GDM1 (cell line): ENCODE data around the gene RAE1.

ENCODE experiments used
- DNase-seq: peaks from one replicate; lab custom pipeline; 2025; lab: John Stamatoyannopoulos, UW

RAE1 gene

DNA sequence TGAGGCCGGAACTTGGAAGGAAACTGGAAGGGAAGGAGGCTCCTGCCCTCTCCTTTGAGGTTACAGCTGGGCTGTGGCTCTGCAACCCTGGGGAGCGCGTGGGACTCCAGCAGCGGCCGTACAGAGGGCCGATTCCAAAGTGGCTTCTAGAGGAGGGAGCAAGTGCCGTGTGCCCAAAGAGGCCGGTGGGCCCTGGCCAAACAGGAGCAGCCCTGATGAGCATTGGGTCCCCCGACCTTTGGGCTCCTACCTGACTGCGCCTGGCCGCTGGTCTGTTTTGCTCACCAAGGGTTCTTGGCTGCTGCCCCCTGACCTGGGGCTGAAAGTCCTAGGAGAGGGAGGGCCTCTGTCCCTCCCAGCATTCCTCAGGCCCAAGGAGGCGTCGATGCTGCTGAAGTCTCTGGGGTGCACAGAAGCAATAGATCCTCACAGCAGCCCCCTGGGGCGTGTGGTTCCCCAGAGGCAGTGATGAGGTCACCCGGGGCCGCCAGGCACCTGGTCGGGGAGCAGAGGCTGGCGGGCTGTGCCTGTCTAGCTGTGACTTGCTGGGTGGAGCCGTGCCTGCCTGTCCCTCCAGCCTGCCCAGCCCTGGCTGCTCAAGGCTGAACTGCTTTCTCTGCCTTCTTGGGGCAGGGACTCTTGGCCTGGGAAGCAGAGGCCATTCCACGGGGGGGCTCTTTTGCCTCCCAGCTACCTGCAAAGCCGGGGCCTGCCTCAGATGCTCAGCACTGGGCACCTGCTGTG lies 49.9 kb downstream of the RAE1 start:
- DNase-seq = no peak

DNA sequence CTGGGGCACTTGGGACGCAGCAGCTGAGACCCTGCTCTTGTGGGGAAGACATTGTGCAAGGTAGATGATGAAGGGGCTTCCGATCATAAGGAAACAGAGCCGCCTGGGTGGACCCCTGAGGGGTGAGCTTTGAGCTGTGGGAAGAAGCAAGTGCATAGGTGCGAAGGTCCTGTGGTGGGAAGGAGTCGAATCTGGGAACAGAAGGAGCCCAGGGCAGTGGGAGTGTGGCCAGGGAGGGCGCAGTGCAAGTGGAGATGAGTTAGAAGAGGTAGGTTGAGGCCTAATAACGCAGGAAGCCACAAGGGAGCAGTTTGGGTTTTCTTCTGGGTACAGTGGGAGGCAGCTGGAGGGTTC lies 50.5 kb downstream of the RAE1 start:
- DNase-seq = no peak

- DNase-seq = no peak
Observed at GRCh38 chr20:57402206-57403125, 51.4 kb downstream of the RAE1 start.

GRCh38 chr20:57403216-57403615 lies 52.2 kb downstream of the RAE1 start:
- no peak for DNase-seq

DNA sequence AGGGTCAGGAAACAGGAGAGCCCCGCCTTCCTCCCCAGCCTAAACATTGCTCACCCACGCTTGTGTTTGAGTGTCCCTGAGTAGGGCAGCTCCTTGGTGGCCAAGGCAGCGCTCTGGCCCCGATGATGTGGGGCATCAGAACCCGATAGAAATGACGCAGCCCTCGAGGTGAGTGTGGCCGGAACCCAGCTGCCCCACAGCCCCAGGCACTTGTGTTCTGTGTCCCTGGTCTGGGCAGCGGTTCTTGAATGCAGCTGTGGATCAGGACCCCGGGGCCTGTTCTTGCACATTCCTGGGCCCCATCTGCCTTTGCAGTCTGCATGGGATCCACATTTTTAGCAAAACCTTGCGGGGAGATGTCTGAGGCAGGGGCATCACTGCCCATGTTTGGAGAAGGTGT lies 53.0 kb downstream of the RAE1 start:
- no peak for DNase-seq

DNA sequence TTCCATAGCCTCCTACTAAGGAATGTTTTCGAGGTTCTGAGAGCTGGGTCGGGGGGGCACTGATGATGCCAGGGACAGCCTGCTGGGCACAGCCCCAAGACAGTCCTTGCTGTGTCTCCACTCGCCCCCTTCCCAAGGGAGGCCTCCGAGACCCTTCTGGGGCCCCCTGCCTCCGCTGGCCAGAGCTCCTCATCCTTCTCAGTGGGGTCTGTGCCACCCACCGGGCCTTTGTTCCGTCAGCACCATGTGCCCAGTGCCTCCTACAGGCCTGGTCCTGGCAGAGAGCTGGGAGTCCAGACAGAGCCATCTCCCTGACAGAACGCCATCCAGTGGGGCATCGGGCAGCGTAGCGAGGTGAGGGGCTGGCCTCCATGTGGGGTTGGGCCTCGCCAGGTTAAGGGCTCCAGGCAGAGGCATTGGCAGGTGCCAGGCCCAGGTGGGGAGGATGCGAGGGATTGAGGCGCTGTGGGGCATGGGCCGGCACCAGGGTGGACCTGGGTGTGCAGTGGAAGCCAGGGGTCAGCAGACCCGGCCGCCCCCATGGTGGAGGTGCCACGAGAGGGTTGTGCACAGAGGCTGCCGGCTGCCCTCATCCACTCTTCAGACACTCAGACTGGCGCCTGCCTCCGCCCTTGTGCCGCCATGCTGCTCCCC lies 53.5 kb downstream of the RAE1 start:
- DNase-seq = no peak

- DNase-seq = no peak
Observed at GRCh38 chr20:57405236-57406016, 54.4 kb downstream of the RAE1 start.

- DNase-seq = no peak
Observed at GRCh38 chr20:57407541-57407956, 56.5 kb downstream of the RAE1 start.

GRCh38 chr20:57408131-57408530 lies 57.1 kb downstream of the RAE1 start:
- DNase-seq = no peak

DNA sequence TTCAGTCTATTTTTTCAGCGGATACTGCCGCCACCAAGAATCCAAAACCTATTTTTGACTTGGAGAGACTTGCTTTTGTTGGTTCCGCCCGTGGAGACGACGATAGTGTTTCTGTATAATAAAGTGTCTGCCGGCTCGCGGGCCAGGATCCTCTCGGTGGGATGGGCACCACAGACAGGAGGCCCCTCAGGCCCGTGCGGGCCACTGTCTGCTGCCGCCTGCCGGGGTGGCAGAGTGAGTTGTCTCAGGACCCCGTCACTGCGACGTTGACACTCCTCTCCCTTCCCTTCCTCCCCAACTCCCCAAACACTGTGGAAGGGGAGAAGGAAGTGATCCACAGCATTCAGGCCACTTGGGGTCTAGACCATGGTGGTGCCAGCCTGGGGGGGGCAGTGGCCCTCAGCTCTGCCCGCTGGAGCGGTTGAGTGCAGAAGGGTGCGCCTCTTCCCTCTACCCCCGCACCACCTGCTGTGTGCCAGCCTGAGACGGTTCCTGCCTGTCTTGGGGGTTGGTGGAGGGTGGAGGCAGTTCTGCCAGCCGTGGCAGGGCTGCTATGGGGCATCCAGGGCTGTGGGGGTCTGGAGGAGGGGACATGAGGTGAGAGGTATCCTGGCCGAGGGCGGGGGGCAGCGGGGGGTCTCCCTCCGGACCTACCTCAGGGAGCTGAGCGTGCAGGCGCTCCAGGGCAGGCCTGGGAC lies 57.6 kb downstream of the RAE1 start:
- no peak for DNase-seq

DNA sequence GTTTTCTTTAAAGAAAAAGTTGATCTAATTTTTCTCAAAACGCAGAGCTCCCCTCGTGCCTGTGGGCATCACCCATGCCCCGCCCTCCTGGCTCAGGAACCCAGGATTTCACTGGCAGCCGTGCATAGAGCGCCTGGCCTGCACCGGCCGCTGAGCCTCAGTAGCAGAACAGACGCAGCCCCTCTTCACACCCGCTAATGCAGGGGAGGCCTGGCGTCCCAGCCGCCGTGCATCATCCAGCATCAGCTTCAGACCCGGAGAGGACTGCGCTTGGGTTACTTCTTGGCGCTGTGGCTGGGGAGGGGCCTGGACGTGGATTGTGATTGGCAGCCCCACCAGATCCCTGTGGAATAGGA lies 58.2 kb downstream of the RAE1 start:
- no peak for DNase-seq

GRCh38 chr20:57409672-57410397 lies 58.8 kb downstream of the RAE1 start:
- no peak for DNase-seq

GRCh38 chr20:57410398-57410920 lies 59.4 kb downstream of the RAE1 start:
- no peak for DNase-seq

DNA sequence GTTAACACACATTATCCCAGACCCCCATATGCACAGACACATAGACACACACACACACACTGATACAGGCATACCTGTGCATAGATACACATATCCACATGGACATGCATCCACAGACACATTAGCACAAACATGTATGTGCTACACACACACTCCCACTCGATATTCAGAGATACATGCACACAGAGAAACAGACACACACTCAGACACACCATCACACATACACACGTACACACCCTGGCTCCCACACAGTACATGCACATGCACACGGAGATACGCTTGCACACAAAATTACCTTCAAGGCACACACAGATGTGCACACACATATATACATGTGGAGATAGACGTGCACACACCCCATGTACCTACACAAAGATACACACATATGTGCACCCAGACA lies 59.9 kb downstream of the RAE1 start:
- no peak for DNase-seq

- DNase-seq = no peak
Observed at GRCh38 chr20:57411406-57412283, 60.6 kb downstream of the RAE1 start.

- DNase-seq = no peak
Observed at GRCh38 chr20:57412347-57413029, 61.4 kb downstream of the RAE1 start.

DNA sequence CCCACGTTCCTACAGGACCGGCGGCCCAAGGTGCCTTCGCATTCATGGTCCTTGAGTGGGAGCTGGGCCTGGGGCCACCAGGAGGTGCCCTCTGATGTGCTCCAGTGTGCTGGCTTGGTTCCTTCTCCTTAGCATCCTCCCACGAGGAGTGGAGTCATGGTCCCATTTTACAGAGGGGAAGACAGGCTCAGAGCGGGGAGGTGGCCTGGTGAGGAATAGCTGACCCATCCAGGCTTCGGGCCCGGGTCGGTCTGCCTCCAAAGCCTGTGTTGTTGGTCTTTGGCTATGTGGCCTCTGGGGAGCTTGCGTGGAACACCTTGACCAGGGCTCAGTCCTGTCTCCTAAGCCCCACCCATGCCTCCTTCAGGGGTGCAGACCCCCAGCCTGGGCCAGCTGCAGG lies 62.9 kb downstream of the RAE1 start:
- no peak for DNase-seq

GRCh38 chr20:57414867-57415592 lies 64.0 kb downstream of the RAE1 start:
- DNase-seq = no peak
